GM10847 (cell line): Measurements from ENCODE around the gene CHRM1.

Experiments
- POLR2A ChIP-seq: IDR thresholded peaks from 2 replicates; pipeline ENCODE4 v1.6.1; 2011; ENCODE audit not compliant: insufficient read length; ENCODE audit errors: extremely low read depth

CHRM1 gene

DNA sequence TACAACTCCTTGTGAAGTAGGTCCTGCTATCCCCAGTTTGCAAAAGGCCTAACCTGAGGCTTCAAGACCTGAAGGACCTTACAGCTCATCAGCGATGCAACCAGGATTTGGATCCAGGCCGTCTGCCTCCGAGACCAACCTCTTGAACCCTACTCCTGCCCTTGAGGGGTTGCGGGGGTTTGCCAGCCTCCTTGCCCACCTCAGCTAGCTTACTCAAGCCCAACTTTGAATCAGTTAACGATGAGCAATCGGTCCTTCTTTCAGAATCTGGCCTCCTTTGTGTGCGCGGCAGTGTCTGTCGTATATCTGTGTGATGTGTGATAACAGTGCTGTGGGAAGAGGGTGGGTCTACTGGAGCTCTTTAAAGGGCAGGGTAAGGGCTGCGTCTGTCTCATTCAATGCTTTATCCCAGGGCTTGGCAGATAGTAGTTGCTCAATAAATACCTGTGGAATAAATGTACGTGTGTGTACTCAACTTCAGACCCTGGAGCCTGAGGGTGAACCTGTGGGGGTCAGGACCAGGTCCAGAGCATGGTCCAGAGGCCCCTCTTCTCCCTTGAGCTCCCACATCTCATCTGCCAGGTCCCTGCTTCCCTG lies 3.2 kb downstream of the CHRM1 start:
- TF ChIP-seq POLR2A = no peak

DNA sequence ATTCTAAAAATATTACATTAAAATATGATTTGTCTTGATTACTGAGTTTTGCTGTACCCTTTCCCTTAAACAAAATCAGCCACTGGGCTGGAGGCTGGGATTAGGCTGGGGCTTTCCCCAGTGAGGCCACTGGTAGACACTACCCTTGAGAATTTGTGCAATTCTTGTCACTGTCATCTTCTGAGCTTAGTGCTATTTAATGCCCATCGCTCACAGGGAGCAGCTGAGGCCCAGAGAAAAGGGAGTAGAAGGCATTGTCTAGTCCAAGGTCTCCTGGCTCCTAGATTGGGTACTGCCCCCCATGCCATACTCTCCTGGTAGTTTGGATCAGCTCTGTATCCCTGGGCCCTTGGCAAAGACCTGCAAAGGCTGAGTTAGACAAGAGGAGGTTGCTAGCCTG lies 6.7 kb downstream of the CHRM1 start:
- no peak for TF ChIP-seq POLR2A

DNA sequence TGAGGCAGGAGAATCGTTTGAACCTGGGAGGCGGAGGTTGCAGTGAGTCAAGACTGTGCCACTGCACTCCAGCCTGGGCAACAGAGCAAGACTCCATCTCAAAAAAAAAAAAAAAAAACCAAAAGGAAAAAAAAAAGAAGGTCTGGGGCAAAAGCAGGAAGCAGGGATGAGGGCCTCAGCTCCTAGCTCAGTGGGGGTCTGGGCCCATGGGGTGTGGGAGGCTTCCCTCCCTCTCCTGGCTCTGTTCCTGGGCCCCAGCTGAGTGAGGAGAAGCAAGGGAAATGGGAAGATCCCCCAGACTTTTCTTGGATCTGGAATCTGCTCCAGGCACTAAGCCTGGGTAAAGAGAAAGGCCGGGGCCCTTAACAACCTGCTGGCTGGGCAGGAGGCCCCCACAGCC lies 8.9 kb downstream of the CHRM1 start:
- no peak for TF ChIP-seq POLR2A

DNA sequence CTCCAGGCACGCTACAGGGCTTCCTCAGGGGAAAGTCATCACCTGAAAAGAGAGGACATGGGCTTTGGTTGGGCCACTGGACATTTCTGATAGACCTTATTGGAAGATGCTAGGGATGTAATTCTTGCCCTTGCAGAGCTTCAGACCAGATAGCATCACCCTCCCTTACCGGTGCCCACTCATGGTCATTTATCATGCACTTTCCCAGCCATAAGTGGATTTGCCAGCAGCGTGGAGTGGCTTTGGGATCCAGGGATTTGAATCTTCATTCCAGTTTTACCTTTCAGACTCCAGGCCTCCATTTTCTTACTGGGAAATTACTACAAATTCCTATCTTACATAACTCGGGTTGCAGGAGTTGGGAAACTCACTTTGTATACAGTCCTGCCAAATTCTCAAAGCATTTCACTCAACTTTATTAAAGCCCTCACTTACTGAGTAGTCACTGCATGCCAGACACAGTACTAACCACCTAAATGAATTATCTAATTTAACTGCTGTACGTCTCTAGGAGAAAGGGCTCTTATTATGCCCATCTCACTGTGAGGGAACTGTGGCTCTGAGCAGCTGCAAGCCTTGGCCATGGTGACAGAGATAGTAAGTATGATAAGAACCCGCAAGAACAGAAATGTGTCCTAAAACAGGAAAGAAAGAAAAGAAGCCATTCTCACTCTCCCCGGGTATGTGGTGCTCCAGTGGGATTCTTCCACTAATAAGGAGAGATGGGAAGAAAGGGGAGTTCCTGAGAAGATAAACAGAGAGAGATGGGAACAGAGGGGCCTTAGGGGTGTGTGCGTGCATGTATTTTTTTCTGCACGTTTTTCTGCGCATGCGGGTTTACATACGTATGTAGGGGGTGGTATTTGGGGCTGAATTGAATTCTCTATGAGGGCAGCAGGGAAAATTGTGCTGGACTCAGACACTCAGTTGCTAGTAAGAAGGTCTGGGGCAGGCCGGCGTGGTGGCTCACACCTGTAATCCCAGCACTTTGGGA lies 9.7 kb downstream of the CHRM1 start:
- TF ChIP-seq POLR2A = no peak

DNA sequence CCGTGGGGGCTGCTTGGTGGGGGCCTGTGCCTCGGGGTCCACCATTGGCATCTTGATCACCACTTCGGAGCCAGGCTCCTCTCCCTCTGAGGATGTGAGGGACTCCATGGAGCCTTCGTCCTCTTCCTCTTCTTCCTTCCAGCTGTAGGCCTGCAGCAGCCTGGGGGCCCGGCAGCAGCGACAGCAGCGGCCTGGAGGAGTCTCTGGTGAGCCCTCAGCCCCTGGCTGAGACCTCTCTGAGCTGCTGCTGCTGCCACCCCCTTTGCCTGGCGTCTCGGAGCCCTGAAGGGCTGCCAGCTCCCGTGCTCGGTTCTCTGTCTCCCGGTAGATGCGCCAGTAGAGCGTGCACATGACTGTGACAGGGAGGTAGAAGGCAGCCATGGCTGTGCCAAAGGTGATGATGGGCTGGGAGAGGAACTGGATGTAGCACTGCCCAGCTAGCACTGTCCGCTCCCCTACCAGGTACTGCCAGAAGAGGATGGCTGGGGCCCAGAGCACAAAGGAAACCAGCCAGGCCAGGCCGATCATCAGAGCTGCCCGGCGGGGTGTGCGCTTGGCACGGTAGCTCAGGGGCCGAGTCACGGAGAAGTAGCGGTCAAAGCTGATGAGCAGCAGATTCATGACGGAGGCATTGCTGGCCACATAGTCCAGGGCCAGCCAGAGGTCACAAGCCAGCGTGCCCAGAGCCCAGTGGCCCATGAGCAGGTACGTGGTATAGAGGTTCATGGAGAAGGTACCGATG lies 10.9 kb downstream of the CHRM1 start:
- TF ChIP-seq POLR2A = no peak

DNA sequence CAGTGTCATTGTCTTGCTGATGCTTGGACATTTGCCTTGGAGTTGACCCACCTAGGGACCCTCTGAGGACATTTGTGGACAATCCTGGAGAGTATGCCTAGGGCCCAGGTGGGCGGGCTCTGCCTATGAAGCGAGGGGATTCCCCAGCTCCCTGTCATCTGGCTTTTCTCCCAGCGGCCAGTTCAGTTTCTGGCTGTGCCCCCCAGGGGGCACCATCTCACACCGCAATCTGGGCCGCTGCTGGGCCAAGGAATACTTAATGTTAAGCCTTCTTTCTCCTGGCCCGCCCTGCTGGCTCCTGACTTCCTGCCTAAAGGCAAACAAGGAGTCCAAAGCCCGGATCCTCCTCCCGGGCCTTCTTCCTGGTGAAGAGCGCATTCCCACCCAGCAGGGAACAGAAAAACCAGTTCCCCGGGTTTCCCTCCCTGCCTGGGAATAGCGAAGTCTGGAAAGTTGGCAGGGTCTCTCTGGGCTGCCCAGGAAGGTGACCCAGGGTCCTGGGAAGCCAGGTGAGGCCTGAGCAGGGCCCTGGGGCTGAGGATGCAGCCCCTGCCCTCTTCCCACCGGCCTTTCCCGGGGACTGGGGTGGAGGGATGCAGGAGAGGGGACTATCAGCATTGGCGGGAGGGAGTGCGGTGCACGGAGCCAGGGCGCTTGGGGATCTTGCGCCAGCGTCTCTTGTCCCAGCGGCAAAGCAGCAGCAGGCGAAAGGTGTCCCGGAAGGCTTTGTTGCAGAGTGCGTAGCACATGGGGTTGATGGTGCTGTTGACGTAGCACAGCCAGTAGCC lies 11.9 kb downstream of the CHRM1 start:
- TF ChIP-seq POLR2A = no peak

DNA sequence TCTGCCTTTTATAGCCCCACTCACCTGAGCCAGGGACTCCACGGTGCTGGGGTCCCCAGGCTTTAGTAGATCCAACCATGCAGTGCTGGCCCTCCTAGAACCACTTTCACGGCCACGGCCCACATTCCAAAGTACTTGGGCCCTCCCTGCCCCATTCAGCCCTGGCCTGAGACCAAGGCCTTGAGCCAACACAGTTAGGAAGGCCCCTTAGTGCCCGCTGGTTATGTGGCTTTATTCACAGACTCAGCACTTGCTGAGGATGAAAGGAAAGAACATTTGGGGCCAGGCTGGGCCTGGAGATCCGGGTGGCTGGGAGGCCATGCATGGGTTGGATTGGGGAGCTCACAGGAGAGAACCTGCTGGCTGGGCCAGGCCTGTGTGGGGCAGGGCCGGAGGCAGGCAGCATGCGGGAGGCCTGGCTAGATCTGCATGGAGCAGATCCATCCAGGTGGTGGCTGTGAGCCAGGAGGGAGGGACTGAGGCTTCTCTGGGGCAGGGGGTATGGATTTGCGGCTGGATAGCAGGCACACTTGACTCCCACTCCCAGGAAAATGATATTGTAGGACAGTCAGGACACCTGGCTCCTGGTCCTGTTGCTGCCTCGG lies 12.6 kb downstream of the CHRM1 start:
- no peak for TF ChIP-seq POLR2A

DNA sequence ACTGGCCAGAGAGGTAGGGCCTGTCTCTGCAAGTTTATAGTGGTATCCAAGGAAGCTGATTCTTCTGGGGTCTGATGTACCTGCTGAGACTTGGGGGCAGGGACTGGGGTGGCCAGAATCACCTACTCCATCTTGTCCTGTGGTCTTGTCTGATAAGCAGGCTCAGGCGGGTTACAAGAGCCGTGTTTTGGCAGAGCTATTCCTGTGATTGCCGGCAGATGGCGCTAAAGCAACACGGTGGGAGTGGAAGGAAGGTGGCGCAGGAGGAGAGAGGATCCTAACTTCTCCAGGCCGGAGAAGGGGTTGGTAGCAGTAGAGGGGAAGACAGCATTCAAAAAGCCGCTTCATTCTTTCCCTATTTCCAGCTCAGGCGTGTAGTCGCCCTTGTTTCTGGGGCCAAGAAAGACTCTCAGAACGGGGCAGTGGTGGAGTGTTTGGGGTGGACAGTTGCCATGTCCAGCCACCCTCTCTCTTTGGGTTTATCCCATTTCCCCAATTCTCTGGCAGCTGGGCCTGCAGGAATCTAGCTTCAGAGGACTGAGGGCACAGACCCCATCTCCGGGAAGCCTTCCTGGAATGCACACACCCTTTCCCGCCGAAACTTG lies 15.1 kb downstream of the CHRM1 start:
- no peak for TF ChIP-seq POLR2A

DNA sequence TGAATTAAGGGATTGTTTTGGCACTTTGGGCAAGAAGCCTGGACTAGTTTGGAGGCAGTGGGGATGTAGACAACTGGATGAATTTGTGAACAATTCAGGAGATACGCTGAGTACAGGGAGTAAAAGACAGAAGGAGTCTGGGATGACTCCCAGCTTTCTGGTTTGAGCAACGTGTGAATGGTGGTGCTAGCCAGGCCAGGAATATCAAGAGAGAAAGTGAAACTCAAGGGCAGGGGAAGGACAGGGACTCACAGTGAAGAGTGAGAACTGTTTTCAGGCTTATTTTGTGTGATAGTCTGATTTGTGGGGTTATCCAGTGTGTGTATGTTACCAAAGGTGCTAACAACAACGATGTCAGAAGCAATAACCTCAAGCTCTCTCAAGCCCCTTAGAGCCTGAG lies 15.9 kb downstream of the CHRM1 start:
- no peak for TF ChIP-seq POLR2A

DNA sequence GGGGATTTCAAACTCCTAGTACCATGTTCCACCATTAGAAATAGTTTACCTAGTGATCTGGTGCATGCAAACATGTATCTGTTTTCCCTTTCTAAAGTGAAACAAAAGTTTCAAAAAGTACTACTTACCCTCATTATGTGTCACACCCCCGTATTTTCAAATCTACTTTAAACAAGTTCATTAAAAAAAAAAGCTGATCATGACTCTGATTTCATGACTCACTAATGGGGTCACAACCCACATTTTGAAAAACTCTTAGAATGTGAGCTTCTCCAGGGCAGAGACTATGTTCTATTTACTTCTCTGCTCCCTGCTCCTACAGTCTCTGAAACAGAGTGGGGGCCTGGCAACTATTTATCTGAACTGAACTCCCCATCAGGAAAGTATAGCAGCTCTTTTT lies 18.2 kb downstream of the CHRM1 start:
- no peak for TF ChIP-seq POLR2A

DNA sequence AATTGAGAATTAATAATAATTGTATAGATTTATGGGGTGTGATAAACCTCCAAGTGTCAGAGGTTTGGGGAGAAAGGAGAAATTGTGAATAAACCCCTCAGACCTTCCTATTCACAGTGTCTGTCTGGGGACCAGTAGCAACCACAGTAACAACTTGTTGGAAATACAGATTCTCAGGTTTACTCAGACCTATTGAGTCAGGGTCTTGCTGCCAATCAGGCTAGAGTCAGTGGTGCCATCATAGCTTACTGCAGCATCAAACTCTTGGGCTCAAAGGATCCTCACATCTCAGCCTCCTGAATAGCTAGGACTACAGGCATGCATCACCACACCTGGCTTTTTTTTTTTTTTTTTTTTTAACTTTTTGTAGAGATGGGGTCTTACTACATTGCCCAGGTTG lies 23.1 kb downstream of the CHRM1 start:
- TF ChIP-seq POLR2A = no peak

DNA sequence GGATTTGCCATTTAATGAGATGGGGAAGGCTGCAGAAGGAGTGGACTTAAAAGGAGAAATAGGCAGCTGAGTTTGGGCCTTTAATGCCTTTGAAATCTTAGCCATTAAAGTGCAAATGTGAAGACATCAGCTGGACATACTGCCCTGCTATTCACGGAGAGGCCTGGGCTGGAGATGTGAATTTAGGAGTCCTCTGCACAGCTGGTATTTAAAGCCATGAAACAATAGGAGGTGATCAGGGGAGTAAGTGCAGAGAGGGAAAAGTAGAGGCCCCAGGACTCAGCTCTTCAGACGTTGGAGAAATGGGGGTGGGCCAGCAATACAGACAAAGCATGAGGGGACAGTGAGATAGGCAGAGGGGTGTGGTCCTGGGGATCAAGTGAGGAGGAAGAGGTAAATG lies 23.9 kb downstream of the CHRM1 start:
- TF ChIP-seq POLR2A = no peak

DNA sequence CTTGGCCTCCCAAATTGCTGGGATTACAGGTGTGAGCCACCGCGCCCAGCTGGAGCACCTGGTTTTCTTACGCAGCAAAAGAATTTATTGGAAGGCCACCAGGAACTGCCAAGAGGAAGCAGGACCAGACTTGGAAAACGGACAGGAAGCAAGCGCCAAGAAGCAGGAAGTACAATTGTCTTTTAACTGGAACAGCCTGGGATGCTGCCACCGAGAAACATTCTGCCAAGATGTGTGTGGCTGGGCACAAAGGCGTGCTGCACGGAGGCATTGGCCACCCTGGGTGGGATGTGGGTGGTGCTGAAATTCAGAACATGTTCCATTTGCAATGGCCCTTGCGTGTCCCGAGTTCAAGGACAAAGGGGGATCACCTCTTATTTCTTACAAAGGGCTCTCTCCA lies 25.1 kb downstream of the CHRM1 start:
- no peak for TF ChIP-seq POLR2A

DNA sequence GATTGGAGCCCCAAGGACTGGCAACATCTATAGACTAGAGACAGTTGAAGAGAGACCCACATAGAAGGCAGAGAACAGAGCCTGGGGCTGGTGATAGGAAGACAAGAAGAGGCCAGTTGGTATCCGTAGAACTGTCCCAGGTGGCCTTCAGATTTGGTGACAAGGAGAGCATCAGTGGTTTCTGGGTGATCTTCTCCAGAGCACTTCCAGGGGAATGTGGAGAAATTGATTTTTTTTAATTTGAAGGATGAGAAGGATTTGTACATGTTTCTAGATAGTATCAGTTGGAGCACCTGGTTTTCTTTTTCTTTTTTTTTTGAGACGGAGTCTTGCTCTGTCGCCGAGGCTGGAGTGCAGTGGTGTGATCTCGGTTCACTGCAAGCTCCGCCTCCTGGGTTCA lies 25.7 kb downstream of the CHRM1 start:
- no peak for TF ChIP-seq POLR2A
